Adipocyte (in vitro differentiated cells): ENCODE data around the gene ZNF195.
"Not testable (repeated sequence)": the region's sequence is repeated elsewhere in the genome, so short reads cannot be mapped to it uniquely, and the experiment has no call there.

Source experiments
- DNase-seq: peaks from one replicate; pipeline ENCODE4 v3.0.0-alpha.2; 2015; ENCODE audit warnings: low read depth
- H3K27me3 ChIP-seq: replicated peaks from 2 replicates; pipeline ENCODE4 v1.7.0; 2013; ENCODE audit warnings: mild to moderate bottlenecking, low read length, moderate library complexity; ENCODE audit not compliant: control insufficient read depth, insufficient read depth
- H3K36me3 ChIP-seq: 2 replicates; pipeline ENCODE4 v1.7.0; 2013; ENCODE audit warnings: low read length, mild to moderate bottlenecking, moderate library complexity; ENCODE audit not compliant: control insufficient read depth, insufficient read depth, severe bottlenecking
- H3K4me1 ChIP-seq: 2 replicates; pipeline ENCODE4 v1.7.0; 2013; ENCODE audit warnings: mild to moderate bottlenecking, low read length, moderate library complexity; ENCODE audit not compliant: control insufficient read depth, insufficient read depth
- H3K4me3 ChIP-seq: 2 replicates; pipeline ENCODE4 v1.7.0; 2013; ENCODE audit warnings: mild to moderate bottlenecking, low read length, moderate library complexity
- H3K9ac ChIP-seq: 2 replicates; pipeline ENCODE4 v1.7.0; 2013; ENCODE audit warnings: mild to moderate bottlenecking, low read length, moderate library complexity
- H3K9me3 ChIP-seq: 2 replicates; pipeline ENCODE4 v1.7.0; 2013; ENCODE audit warnings: mild to moderate bottlenecking, low read length, moderate library complexity; ENCODE audit not compliant: control insufficient read depth

The ZNF195 gene

GRCh38 chr11:3326450-3326849 is 52.5 kb downstream of the ZNF195 start:
- H3K4me1 ChIP-seq, H3K9ac ChIP-seq, H3K9me3 ChIP-seq, H3K4me3 ChIP-seq, DNase-seq, H3K36me3 ChIP-seq, H3K27me3 ChIP-seq: not testable (repeated sequence)

DNA sequence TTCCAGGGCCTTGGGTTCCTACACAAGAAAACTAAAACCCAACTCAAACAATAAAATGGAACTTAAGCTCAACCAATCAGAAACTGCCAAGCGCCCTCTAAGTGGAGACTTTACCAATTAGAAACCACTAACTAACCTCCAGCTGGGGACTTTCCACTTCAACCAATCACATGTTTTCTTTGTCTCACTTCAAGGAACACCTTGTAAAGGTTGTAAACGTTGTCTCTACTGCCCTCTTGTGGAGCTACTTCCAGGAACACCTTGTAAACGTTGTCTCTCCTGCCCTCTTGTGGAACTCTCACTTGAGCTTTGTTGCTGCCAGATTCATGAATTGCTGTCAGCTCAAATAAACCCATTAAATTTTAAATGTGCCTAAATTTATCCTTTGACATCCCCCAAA is 54.2 kb downstream of the ZNF195 start:
- not testable (repeated sequence) for H3K4me1 ChIP-seq, DNase-seq, H3K9ac ChIP-seq, H3K4me3 ChIP-seq, H3K27me3 ChIP-seq, H3K36me3 ChIP-seq, H3K9me3 ChIP-seq
